SIG-M5 treated with dmso at 0.1 percent for 504 hours (cell line): Measurements from ENCODE around the gene ZNF574.

Experiments used
- DNase-seq: peaks from one replicate; lab custom pipeline; 2025; ENCODE audit not compliant: unreplicated experiment; lab: John Stamatoyannopoulos, UW

The ZNF574 gene

GRCh38 chr19:42122691-42123607, 47.0 kb downstream of the ZNF574 start:
- DNase-seq, result no peak

- DNase-seq, result no peak
Measured at GRCh38 chr19:42123765-42124164, 47.8 kb downstream of the ZNF574 start.

DNA sequence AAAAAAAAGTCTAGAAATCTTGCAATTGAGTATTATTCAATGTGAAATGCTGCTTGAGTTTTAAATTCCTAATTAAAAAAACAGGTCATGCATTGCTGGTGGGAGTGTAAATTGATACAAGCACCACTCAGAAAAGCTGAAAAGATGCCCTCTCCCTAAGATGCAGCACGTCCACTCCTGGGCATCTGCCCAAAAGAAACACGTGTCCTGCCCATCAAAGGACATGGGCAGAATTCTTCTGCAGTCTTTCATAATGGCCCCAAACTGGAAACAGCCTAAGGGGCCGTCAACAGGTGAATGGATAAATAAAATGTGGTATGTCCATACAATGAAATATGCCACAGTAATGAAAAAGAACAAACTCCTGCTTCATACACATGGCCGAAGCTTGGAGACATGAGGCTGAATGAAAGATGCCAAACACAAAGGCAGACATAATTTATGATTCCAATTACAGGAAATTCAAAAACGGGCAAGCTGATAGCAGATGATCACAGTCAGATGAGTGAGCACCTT, 48.5 kb downstream of the ZNF574 start:
- no peak for DNase-seq

DNA sequence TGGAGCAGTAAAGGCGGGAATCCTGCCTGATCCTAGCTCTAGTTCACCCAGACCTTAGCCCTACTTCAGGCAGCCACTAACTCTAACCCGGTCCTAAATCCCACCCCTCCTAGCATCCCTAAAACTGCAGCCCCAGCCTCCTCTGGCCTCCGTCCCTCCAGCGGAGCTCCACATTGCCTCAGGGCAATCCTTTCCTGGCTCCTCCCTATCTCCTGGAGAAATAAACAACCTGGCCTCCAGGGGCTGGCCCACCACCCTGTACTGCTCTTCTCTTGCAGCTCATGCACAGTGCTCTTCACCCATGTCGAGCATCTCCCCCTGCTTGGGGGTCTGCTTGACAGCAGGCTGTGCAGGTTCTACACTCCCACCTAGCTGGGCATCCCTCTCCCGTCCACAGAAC, 49.6 kb downstream of the ZNF574 start:
- no peak for DNase-seq

- no peak for DNase-seq
Measured at GRCh38 chr19:42126574-42126973, 50.6 kb downstream of the ZNF574 start.

- DNase-seq, result peak; percentile 83
Measured at GRCh38 chr19:42129399-42130253, 53.7 kb downstream of the ZNF574 start.

GRCh38 chr19:42130254-42130573, 54.2 kb downstream of the ZNF574 start:
- DNase-seq, result no peak
